HG03469 (cell line): ENCODE data around the gene NFE2L3.
"Not testable (repeated sequence)": the region's sequence is repeated elsewhere in the genome, so short reads cannot be mapped to it uniquely, and the experiment has no call there.

Source experiments
- ATAC-seq: cut with Tn5 transposase; IDR thresholded peaks from one replicate; pipeline ENCODE4 v1.9.1; 2021; ENCODE audit warnings: mild to moderate bottlenecking, moderate library complexity, moderate number of reproducible peaks; ENCODE audit not compliant: unreplicated experiment

Gene NFE2L3

DNA sequence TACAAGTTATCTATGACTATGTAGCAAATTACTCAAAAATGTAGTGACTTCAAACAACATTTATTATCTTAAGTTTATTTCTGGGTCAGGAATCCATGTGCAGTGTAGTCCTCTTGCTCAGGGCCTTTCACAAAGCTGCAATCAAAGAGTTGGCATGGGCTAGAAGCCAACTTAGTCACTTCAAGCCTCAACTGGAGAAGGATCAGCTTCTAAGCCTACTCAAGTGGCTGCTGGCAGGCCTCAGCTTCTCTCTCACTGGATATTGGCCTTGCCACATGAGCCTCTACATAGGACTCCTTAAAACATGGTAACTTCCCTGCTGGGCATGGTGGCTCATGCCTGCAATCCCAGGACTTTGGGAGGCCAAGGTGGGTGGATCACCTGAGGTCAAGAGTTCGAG is 5.0 kb upstream of the NFE2L3 start:
- no peak for ATAC-seq

GRCh38 chr7:26147646-26148306 is 4.2 kb upstream of the NFE2L3 start:
- not testable (repeated sequence) for ATAC-seq

DNA sequence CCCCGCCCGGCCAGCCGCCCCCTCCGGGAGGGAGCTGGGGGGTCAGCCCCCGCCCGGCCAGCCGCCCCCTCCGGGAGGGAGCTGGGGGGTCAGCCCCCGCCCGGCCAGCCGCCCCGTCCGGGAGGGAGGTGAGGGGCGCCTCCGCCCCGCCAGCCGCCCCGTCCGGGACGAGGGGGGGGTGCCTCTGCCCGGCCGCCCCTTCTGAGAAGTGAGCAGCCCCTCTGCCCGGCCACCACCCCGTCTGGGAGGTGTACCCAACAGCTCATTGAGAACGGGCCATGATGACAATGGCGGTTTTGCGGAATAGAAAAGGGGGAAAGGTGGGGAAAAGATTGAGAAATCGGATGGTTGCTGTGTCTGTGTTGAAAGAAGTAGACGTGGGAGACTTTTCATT is 3.7 kb upstream of the NFE2L3 start:
- ATAC-seq: not testable (repeated sequence)

- no peak for ATAC-seq
These were observed 2.5 kb upstream of the NFE2L3 start for GRCh38 chr7:26149391-26149977.

GRCh38 chr7:26151096-26151495 is 902 bp upstream of the NFE2L3 start:
- no peak for ATAC-seq

DNA sequence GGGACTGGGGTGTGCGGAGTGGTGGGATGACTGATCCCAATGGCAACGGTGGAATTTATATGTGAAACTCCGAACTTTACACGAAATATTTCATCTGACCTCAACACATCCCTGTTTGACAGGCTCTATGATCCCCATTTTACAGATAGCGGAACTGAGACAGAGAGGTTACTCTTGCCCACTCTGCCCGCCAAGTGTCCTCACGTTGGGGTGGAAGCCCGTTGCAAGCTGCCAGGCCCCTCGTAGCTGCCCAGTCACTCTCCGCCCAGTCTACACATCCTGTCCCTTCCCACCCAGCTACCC is 397 bp upstream of the NFE2L3 start:
- ATAC-seq: no peak

- ATAC-seq: not testable (repeated sequence)
These were observed 813 bp downstream of the NFE2L3 start for GRCh38 chr7:26152782-26153240.

GRCh38 chr7:26153241-26153822 is 1.3 kb downstream of the NFE2L3 start:
- no peak for ATAC-seq

DNA sequence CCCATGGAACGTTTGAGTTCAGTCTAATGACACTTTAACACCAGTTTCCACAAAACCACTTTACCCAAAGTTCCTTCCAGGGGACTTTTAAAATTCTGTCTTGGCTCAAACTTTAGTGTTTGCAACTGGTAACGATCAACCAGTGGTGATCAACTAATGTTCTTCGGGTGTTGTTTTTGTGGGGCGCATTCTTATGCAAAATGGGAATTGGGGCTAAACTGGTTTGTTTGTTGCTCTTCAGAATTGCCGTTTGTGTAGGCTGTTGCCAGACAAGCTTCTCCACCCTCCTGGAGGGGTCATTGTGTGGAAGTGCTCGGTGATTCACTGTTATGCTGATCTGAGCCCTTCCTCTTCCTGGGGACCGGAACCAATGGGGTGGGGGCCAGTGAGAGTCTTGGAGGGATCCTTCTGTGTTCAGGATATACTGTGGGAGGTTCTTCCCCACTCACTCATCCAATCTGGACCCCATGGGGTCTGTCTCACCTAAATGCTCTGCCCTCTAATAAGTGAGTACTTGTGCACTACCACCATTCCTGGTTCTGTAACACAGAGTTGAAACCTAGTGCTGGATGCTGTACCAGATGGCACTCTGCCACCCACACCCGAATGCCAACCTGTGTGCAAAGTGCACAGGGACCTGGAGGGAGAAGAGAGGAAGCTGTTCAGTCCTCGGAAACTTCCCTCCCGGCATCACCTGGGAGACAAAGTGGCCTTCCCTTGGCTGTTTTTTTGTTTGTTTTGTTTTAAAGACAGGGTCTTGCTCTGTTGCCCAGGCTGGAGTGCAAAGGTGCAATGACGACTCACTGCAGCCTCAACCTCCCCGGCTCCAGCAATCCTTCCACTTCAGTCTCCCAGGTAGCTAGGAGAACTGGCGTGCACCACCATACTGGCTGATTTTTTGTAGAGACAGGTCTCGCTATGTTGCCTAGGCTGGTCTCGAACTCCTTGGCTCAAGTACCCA is 2.1 kb downstream of the NFE2L3 start:
- ATAC-seq: no peak

DNA sequence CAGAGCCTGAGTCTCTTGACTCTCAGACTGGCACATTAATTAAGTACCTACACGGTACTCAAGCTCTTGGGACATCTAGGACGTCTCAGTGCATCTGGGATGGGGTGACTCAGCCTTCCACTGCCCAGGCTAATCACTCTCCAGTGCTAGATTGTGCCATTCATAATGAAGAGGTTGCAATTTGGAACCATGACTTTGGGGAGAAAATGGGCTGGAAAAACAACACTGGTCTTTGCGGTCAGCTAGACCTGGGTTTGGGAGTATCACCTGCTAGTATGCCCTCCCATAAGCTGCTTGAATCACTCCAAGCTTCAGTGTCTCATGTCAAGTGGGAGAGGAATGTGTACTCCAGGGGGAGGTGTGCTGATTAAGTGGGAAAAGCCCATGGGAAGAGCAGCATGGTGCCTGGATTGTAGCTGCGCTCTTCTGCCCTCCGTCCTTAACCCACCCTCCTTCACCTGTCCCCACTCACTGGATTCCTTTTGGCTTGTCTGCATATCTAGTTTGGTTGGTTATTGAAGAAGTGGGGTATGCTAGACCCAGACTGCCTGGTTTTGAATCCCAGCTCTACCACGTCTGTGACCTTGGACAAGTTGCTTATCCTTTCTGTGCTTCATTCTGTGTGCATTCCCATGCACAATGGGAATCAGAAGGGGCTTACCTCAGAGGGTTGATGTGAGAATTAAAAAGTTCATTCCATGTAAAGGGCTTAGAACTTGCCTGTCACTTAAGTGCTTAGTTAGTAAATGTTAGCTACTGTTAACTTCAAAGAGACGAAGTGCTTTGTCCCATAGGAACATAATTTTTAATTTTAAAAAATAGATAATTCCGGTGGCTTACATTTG is 3.8 kb downstream of the NFE2L3 start:
- no peak for ATAC-seq

- no peak for ATAC-seq
These were observed 4.7 kb downstream of the NFE2L3 start for GRCh38 chr7:26156451-26157420.

DNA sequence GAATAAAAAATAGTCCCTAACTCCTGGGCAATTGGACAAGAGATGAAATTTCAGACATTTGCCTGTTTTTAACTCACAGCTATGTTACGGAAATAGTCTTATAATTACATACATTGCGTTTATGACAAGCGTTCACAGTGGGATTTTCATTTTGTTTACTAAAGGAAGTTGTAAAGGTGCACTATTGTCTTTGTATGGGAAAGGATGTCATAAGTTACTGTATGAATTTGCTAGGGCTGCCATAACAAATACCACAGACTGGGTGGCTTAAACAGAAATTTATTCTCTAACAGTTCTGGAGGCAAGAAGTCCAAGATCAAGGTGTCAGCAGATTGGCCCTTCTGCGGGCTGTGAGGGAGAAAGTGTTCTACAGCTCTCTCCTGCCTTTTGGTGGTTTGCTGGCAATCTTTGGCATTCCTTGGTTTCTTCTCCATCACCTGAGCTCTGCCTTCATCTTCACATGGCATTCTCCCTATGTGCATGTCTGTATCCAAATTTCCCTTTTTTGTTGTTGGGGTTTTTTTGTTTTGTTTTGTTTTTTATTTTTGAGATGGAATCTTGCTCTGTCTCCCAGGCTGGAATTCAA is 5.6 kb downstream of the NFE2L3 start:
- no peak for ATAC-seq

DNA sequence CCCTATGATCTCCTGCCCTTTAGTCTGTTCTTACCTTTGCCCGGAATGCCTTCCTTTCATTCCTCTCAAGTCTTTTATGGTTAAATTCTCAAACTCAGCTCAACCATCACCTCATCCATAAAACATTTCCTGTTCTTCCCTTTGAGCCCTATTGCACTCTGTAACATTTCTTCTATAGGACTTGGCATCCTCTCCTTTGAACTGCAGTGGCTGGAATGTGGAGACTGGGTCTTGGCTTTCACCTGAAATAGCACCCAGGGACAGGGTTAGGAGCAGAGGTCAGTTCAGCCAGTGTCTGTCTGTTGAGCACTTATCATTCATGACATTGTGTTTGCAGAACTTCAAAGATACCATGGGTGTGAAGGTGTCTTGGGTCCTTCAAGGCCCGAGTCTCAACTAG is 7.2 kb downstream of the NFE2L3 start:
- no peak for ATAC-seq

DNA sequence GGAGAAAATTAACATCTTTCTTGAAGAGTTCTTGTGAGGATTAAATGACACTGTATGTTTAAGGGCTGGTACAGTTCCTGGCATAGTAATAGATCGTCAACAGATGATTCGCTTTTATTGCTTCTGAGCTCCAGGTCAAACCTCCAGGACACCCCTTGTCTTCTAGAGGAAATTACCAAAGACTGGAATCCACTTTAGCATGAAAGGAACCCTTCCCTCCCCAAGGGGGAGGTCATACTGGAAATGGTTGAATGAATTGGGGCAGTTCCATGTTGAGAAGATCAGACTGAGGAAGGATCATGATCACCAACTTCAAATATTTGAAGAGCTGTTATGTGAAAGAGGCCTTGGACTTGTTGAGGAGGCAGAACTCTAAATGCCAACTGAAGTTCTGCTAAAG is 8.9 kb downstream of the NFE2L3 start:
- no peak for ATAC-seq

DNA sequence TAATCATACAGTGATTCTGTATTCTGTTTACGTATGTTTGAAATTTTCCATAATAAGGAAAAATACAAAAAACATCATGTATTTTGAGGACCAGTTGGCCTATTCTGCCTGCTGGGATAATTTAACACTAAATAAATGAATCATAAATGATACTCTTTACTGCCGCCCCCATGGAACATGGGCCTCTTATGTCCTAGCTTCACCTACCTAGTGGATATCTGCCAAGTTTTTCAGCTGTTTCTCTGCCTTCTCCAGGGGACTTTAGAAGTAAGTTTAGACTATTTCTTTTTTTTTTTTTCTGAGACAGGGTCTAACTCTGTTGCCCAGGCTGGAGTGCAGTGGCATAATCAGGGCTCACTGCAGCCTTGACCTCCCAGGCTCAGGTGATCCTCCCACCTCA is 10.4 kb downstream of the NFE2L3 start:
- ATAC-seq: no peak

DNA sequence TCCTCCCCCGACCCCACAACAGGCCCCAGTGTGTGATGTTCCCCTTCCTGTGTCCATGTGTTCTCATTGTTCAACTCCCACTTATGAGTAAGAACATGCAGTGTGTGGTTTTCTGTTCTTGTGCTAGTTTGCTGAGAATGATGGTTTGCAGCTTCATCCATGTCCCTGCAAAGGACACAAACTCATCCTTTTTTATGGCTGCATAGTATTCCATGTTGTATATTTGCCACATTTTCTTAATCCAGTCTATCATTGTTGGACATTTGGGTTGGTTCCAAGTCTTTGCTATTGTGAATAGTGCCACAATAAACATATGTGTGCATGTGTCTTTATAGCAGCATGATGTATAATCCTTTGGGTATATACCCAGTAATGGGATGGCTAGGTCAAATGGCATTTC is 11.8 kb downstream of the NFE2L3 start:
- ATAC-seq: not testable (repeated sequence)

- no peak for ATAC-seq
These were observed 14.1 kb downstream of the NFE2L3 start for GRCh38 chr7:26165950-26166683.

DNA sequence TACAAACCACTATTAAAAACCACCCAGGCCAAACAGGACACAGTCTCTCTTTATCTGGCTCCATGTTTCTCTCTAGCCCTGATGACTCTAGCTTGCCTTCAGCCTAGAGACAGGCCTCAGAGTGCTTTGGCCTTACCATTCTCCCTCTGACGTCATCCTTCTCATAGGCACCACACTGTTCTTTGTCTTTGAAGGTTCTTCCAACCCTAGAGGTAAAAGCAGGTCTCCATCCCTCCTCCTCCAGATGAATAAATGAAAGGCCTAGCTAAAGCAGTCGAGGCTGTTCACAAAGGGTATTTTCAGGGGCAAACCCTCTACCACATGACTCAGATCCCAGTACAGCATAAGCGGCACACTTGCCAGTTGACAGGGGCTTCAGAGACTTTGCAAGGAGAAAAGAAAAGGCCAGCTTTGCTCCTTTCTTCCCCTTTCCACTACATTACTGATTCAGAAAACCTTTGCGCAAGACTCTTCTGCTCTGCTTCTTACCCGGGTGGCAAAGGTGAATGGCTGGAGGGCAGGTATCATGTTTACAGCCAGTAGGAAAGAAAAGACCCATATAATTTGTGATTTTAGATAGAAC is 14.8 kb downstream of the NFE2L3 start:
- ATAC-seq: no peak
